Body of pancreas (tissue), 4 donors: ENCODE measurements around the gene COL6A2.

ENCODE experiments used
- POLR2A ChIP-seq, 3 donors: fragments of 450-650 bp; IDR thresholded peaks; one replicate each; pipeline ENCODE4 v1.6.1; 2016; ENCODE audit warnings: antibody characterized with exemption in 3 of 3, mild to moderate bottlenecking in 2 of 3
- TF ChIP-seq, protein P1 (sequence below), 7 experiments: fragments of 450-650 bp in 4 of 7; fragments of 200-600 bp in 3 of 7; sonication (generic) in 3 of 7; IDR thresholded peaks; one replicate each; pipeline ENCODE4 v1.5.1; 2016 to 2019; ENCODE audit warnings: antibody characterized with exemption in 7 of 7

DNA sequence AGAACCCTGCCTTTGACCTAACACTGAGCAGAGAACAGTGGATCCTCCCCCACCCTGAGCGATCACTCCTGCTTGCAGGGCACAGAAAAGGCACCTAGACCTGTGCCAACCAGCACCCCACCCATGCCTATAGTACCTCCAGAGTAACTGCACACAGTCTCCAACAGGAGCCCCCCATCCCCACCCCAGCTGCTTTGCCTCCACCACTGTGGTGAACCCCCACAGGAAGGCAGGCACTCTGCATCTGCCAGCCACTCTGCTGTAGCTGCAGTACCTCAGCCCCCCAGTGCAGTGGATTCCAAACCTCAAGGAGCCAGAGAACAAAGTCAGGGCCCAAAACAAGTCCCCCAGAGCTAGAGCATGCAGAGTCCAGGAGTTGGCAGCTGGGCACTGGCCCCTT is 75.7 kb downstream of the COL6A2 start:
- TF ChIP-seq, protein P1, sequence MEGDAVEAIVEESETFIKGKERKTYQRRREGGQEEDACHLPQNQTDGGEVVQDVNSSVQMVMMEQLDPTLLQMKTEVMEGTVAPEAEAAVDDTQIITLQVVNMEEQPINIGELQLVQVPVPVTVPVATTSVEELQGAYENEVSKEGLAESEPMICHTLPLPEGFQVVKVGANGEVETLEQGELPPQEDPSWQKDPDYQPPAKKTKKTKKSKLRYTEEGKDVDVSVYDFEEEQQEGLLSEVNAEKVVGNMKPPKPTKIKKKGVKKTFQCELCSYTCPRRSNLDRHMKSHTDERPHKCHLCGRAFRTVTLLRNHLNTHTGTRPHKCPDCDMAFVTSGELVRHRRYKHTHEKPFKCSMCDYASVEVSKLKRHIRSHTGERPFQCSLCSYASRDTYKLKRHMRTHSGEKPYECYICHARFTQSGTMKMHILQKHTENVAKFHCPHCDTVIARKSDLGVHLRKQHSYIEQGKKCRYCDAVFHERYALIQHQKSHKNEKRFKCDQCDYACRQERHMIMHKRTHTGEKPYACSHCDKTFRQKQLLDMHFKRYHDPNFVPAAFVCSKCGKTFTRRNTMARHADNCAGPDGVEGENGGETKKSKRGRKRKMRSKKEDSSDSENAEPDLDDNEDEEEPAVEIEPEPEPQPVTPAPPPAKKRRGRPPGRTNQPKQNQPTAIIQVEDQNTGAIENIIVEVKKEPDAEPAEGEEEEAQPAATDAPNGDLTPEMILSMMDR (IDR thresholded peaks at IDR 0.05), result no peak
- TF ChIP-seq POLR2A (IDR thresholded peaks at IDR 0.05), result no peak
